Measurements from ENCODE around the gene UBAP1. TPM values are rescaled to one million over a fixed set of nuclear protein-coding genes. Genes with fewer than 3 reads are reported as not detected.
"Not testable (repeated sequence)": the region's sequence is repeated elsewhere in the genome, so short reads cannot be mapped to it uniquely, and the experiment has no call there.

Gene UBAP1
- total RNA-seq, 6 experiments from 2014 or later: 36.7 to 43.9 (median 41.4) TPM

GRCh38 chr9:34289159-34289558, 110.3 kb downstream of the UBAP1 start:
- H3K27ac Mint-ChIP-seq: no peak overlapping the region
- no peaks in the 10 kb centered on the region for H3K9me3 Mint-ChIP-seq
- H3K36me3 Mint-ChIP-seq (ENCODE audit: low read depth): no peaks in the 10 kb centered on the region
- no peak overlapping the region for H3K4me3 Mint-ChIP-seq
- DNase-seq: no peak
- no peak for TF ChIP-seq CTCF (IDR thresholded peaks at IDR 0.05)
- H3K4me1 Mint-ChIP-seq (ENCODE audit: low read depth): no peaks in the 10 kb centered on the region
- H3K27me3 Mint-ChIP-seq (ENCODE audit: insufficient read depth): no peaks in the 10 kb centered on the region

DNA sequence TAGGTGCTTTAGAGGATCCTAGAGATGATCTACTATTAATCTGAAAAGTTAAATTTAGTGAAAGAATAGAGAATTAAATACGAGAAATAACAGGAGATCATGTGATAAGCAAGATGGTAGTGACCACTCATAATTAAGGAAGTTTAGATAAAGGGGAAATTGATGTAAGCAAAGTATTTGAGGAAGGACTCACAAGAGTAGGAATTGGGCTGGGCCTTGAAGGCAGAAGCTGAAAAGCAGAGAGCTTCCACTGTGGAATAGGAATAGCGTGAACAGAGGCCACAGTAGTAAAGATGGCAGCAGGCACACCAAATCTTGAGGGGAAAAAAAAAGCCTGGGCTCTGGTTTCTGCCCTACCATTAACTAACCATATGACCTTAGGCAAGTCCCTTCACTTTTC, 112.2 kb downstream of the UBAP1 start:
- no peak for TF ChIP-seq CTCF (IDR thresholded peaks at IDR 0.05)
- H3K4me1 Mint-ChIP-seq (ENCODE audit: low read depth): no peaks in the 10 kb centered on the region
- no peak overlapping the region for H3K4me3 Mint-ChIP-seq
- no peak for DNase-seq
- no peaks in the 10 kb centered on the region for H3K9me3 Mint-ChIP-seq
- H3K27ac Mint-ChIP-seq: no peak overlapping the region
- H3K27me3 Mint-ChIP-seq (ENCODE audit: insufficient read depth): no peaks in the 10 kb centered on the region
- no peaks in the 10 kb centered on the region for H3K36me3 Mint-ChIP-seq (ENCODE audit: low read depth)

GRCh38 chr9:34291423-34291822, 112.6 kb downstream of the UBAP1 start:
- H3K36me3 Mint-ChIP-seq (ENCODE audit: low read depth): no peaks in the 10 kb centered on the region
- no peak overlapping the region for H3K27ac Mint-ChIP-seq
- no peak for TF ChIP-seq CTCF (IDR thresholded peaks at IDR 0.05)
- H3K27me3 Mint-ChIP-seq (ENCODE audit: insufficient read depth): no peaks in the 10 kb centered on the region
- no peak overlapping the region for H3K4me3 Mint-ChIP-seq
- H3K9me3 Mint-ChIP-seq: no peaks in the 10 kb centered on the region
- H3K4me1 Mint-ChIP-seq (ENCODE audit: low read depth): no peaks in the 10 kb centered on the region
- DNase-seq: no peak

GRCh38 chr9:34292552-34292951, 113.7 kb downstream of the UBAP1 start:
- no peak for DNase-seq
- Mint-ChIP-seq H3K27ac (no peak overlapping the region), H3K36me3 (ENCODE audit: low read depth) (no peaks in the 10 kb centered on the region), H3K9me3 (no peaks in the 10 kb centered on the region), H3K4me1 (ENCODE audit: low read depth) (no peaks in the 10 kb centered on the region), H3K4me3 (no peak overlapping the region), H3K27me3 (ENCODE audit: insufficient read depth) (no peaks in the 10 kb centered on the region)
- no peak for TF ChIP-seq CTCF (IDR thresholded peaks at IDR 0.05)

GRCh38 chr9:34301064-34301463, 122.2 kb downstream of the UBAP1 start:
- not testable (repeated sequence) for H3K9me3 Mint-ChIP-seq; H3K4me1 Mint-ChIP-seq (ENCODE audit: low read depth); H3K4me3 Mint-ChIP-seq; H3K27ac Mint-ChIP-seq; H3K36me3 Mint-ChIP-seq (ENCODE audit: low read depth); DNase-seq; H3K27me3 Mint-ChIP-seq (ENCODE audit: insufficient read depth)

Other genes with a start within 250 kb of the UBAP1 start
- gene UBAP2, start 130.2 kb upstream of the UBAP1 start, total RNA-seq (2021; fragmentation: NEBNext Ultra II Directional; extraction: Animal tissue kit (Norgen Biotek cat#: 25700)): 10 to 100 TPM; 28.7 to 34.9 (median 32.8) TPM
- gene DCAF12, start 52.3 kb upstream of the UBAP1 start, total RNA-seq (2021; fragmentation: NEBNext Ultra II Directional; extraction: Animal tissue kit (Norgen Biotek cat#: 25700)): 10 to 100 TPM; 18.0 to 23.2 (median 19.1) TPM
- 1 to 10 TPM; 1.4 to 3.2 (median 2.8) TPM for gene KIF24, start 150.2 kb downstream of the UBAP1 start, total RNA-seq (2021; fragmentation: NEBNext Ultra II Directional; extraction: Animal tissue kit (Norgen Biotek cat#: 25700))
- 10 to 100 TPM; 29.0 to 35.2 (median 31.9) TPM for gene NUDT2, start 150.5 kb downstream of the UBAP1 start, total RNA-seq (2021; fragmentation: NEBNext Ultra II Directional; extraction: Animal tissue kit (Norgen Biotek cat#: 25700))
- 1 to 10 TPM in 5 of 6 experiments, under 1 TPM in 1; 0.96 to 2.2 (median 1.4) TPM for gene MYORG, start 197.9 kb downstream of the UBAP1 start, total RNA-seq (2021; fragmentation: NEBNext Ultra II Directional; extraction: Animal tissue kit (Norgen Biotek cat#: 25700))

All from HFFc6 (cell line).